Central memory CD8-positive, alpha-beta T cell (primary cell): ENCODE measurements around the gene TMEM139.
A peak's percentile ranks its signal among the peaks of the same experiment; 100 is the strongest.
"Not testable (repeated sequence)": the region's sequence is repeated elsewhere in the genome, so short reads cannot be mapped to it uniquely, and the experiment has no call there.

Experiments used
- ATAC-seq: fragments of 150-1000 bp; cut with Tn5 transposase; replicated peaks from 2 replicates; pipeline ENCODE4 v1.10.0; 2022; ENCODE audit warnings: mild to moderate bottlenecking, moderate FRiP score, moderate number of reproducible peaks; ENCODE audit not compliant: poor library complexity, severe bottlenecking; ENCODE audit errors: extremely low read depth
- DNase-seq, 2 donors: peaks; one replicate each; pipeline ENCODE4 v3.0.0; 2021; ENCODE audit warnings: low spot score in 2 of 2
- H3K27ac Mint-ChIP-seq: one replicate; pipeline ENCODE4 v1.8.0; 2022; ENCODE audit warnings: low read depth, mild to moderate bottlenecking, moderate library complexity, mixed read lengths
- H3K27me3 Mint-ChIP-seq: one replicate; pipeline ENCODE4 v1.8.0; 2022; ENCODE audit warnings: mixed read lengths
- H3K36me3 Mint-ChIP-seq: one replicate; pipeline ENCODE4 v1.8.0; 2022; ENCODE audit warnings: mild to moderate bottlenecking, moderate library complexity, mixed read lengths; ENCODE audit not compliant: insufficient read depth
- H3K4me1 Mint-ChIP-seq: one replicate; pipeline ENCODE4 v1.8.0; 2022; ENCODE audit warnings: mixed read lengths
- H3K4me3 Mint-ChIP-seq: one replicate; pipeline ENCODE4 v1.8.0; 2022; ENCODE audit warnings: mild to moderate bottlenecking, moderate library complexity, mixed read lengths
- H3K9me3 Mint-ChIP-seq: one replicate; pipeline ENCODE4 v1.8.0; 2022; ENCODE audit warnings: mixed read lengths

The TMEM139 gene

GRCh38 chr7:143263266-143264195 is 21.2 kb upstream of the TMEM139 start, which contains the start of gene GSTK1:
GSTK1 (plus strand) TSS chr7:143263441; CDS start chr7:143263514, 73 bp downstream.
- Mint-ChIP-seq H3K27ac (peak within 1 kb of the TSS; percentile 97), H3K27me3 (no peaks in the 10 kb centered on the region), H3K9me3 (no peaks in the 10 kb centered on the region), H3K36me3 (peaks cover 32% of the 10 kb centered on the region), H3K4me3 (peak within 1 kb of the TSS; percentile 98), H3K4me1 (peaks cover 52% of the 10 kb centered on the region)
- ATAC-seq = peak; percentile 93
- DNase-seq = peak; percentile 42 to 51

DNA sequence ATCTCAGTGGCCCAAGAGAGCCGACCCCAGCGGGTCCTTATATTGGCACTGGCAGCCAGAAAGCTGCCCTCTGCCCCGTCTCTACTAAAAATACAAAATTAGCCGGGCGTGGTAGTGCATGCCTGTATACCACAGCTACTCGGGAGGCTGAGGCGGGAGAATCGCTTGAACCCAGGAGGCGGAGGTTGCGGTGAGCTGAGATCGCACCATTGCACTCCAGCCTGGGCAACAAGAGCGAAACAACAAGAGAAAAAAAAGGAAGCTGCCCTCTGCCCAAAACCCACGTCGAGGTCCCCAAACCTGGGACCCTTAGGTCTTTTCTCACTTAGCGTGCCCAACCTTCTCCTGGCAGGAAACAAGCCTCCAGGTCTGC is 20.6 kb upstream of the TMEM139 start:
- H3K4me1 Mint-ChIP-seq = peaks cover 45% of the 10 kb centered on the region
- H3K9me3 Mint-ChIP-seq, H3K27me3 Mint-ChIP-seq, ATAC-seq, DNase-seq: not testable (repeated sequence)
- H3K4me3 Mint-ChIP-seq = peak overlapping the region; percentile 98
- H3K27ac Mint-ChIP-seq = peak overlapping the region; percentile 97
- H3K36me3 Mint-ChIP-seq = peaks cover 34% of the 10 kb centered on the region

DNA sequence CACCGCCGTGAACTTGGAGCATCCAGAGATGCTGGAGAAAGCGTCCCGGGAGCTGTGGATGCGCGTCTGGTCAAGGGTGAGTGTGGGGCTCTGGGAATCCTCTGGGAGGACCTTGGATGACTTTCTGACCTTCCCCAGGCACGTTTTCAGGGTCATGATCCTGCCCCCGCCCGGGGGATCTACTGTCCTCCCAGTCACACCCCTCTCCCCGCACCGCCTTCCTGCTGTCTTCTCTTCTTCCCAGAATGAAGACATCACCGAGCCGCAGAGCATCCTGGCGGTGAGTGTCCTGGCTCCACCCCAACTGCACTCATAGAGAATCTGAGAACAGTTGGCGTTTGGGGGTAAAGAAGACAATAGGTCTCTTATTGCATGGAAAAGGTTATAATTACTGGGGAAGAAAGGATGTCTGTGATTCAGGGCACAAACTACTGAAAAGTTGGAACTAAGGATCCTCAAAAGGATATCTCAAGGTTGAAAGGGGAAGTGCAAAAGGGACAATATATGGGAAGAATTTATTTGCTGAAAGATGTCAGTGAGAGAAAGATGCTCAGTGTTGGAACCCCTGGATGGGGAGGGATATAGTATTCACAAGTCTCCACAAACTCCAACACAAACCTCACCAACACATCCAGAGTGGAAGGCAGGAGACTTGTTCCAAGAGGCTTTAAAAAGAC is 19.6 kb upstream of the TMEM139 start:
- DNase-seq = no peak
- no peak for ATAC-seq
- H3K4me1 Mint-ChIP-seq = peaks cover 36% of the 10 kb centered on the region
- H3K4me3 Mint-ChIP-seq = peak overlapping the region; percentile 98
- peaks cover 37% of the 10 kb centered on the region for H3K36me3 Mint-ChIP-seq
- no peaks in the 10 kb centered on the region for H3K27me3 Mint-ChIP-seq
- no peaks in the 10 kb centered on the region for H3K9me3 Mint-ChIP-seq
- H3K27ac Mint-ChIP-seq = peak overlapping the region; percentile 97

GRCh38 chr7:143269251-143269650 is 15.5 kb upstream of the TMEM139 start:
- Mint-ChIP-seq H3K4me3 (no peak overlapping the region), H3K27ac (no peak overlapping the region)

GRCh38 chr7:143271240-143271639 is 13.5 kb upstream of the TMEM139 start:
- no peak for ATAC-seq
- H3K9me3 Mint-ChIP-seq = no peaks in the 10 kb centered on the region
- no peak for DNase-seq
- peaks cover 6% of the 10 kb centered on the region for H3K4me1 Mint-ChIP-seq
- peak overlapping the region; percentile 57 for H3K27ac Mint-ChIP-seq
- peaks cover 21% of the 10 kb centered on the region for H3K36me3 Mint-ChIP-seq
- no peaks in the 10 kb centered on the region for H3K27me3 Mint-ChIP-seq
- no peak overlapping the region for H3K4me3 Mint-ChIP-seq

More at GRCh38 chr7:143269251-143269650, 15.5 kb upstream of the TMEM139 start:
- H3K36me3 Mint-ChIP-seq = peaks cover 32% of the 10 kb centered on the region
- no peak for DNase-seq
- H3K4me1 Mint-ChIP-seq = peaks cover 20% of the 10 kb centered on the region
- H3K9me3 Mint-ChIP-seq = no peaks in the 10 kb centered on the region
- no peak for ATAC-seq
- H3K27me3 Mint-ChIP-seq = no peaks in the 10 kb centered on the region

GRCh38 chr7:143272871-143273270 is 11.9 kb upstream of the TMEM139 start:
- ATAC-seq = no peak
- peak overlapping the region; percentile 23 for H3K27ac Mint-ChIP-seq

DNA sequence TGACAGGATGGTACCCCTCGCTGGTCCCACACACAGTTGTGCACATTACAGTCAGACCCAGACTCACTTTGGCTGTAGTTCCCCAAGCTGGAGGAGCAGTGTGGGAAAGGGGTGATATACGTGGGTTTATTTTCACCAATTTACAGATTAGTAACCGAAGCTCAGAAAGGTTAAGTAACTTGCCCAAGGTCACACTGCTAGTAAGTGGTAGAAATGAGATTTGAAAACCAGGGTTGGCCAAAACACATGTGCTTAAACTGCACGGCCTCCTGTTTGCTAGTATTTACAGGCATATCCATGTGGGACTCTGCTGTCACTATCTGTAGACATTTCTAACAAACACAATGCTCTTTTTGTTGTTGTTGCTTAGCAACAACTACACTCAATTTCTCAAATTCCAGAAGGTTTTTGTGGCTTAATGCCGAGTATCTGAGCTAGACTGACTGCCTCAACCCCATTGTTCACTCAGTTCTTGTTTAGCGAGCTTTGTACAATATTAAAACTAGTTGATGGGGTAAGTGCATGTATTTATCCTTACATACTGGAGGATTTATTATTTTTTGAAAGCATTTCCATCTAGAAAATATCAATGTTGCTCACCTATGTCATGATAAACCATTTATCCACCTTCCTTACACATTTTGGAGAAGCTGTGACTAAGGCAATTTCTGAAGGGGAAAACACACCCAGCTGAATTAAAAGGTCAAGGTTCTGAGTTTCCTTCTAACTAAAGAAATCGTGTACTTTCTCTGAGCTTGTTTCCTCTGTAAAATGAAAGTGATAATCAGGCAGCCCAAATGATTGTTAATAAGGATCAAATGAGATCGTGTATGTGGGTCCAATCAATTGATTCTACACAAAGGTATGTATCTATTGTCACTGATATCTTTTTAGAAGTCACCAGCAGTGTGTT is 5.3 kb upstream of the TMEM139 start:
- H3K4me3 Mint-ChIP-seq = peak overlapping the region; percentile 58
- no peak for DNase-seq
- ATAC-seq = peak; percentile 80
- H3K36me3 Mint-ChIP-seq = no peaks in the 10 kb centered on the region
- no peaks in the 10 kb centered on the region for H3K27me3 Mint-ChIP-seq
- H3K4me1 Mint-ChIP-seq = peaks cover 29% of the 10 kb centered on the region
- H3K9me3 Mint-ChIP-seq = no peaks in the 10 kb centered on the region
- peak overlapping the region; percentile 84 for H3K27ac Mint-ChIP-seq

More at GRCh38 chr7:143272871-143273270, 11.9 kb upstream of the TMEM139 start:
- DNase-seq = no peak
- H3K4me3 Mint-ChIP-seq = no peak overlapping the region
- peaks cover 11% of the 10 kb centered on the region for H3K36me3 Mint-ChIP-seq
- H3K27me3 Mint-ChIP-seq = no peaks in the 10 kb centered on the region
- H3K9me3 Mint-ChIP-seq = no peaks in the 10 kb centered on the region
- H3K4me1 Mint-ChIP-seq = peaks cover 6% of the 10 kb centered on the region

DNA sequence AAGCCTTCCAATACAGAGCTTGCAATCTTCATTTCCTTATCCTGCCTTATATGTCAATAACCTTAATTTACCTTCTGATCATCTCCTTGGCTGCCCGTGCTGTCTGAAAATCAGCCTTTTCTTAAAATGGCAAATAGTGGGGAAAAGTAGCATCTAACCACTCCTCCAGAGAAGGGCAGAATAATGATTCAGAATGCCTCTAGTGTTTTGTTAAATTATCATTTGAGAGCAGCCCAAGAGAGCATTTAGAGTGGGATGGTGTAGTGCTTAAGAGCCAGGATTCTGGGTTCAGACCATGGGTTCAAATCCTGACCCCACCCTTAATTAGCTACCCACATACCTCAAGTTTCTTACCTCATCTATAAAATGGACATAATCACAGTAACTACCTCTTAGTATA is 4.6 kb upstream of the TMEM139 start:
- no peaks in the 10 kb centered on the region for H3K9me3 Mint-ChIP-seq
- H3K4me3 Mint-ChIP-seq = peak overlapping the region; percentile 58
- no peaks in the 10 kb centered on the region for H3K36me3 Mint-ChIP-seq
- DNase-seq = no peak
- no peak for ATAC-seq
- peak overlapping the region; percentile 84 for H3K27ac Mint-ChIP-seq
- no peaks in the 10 kb centered on the region for H3K27me3 Mint-ChIP-seq
- H3K4me1 Mint-ChIP-seq = peaks cover 29% of the 10 kb centered on the region

DNA sequence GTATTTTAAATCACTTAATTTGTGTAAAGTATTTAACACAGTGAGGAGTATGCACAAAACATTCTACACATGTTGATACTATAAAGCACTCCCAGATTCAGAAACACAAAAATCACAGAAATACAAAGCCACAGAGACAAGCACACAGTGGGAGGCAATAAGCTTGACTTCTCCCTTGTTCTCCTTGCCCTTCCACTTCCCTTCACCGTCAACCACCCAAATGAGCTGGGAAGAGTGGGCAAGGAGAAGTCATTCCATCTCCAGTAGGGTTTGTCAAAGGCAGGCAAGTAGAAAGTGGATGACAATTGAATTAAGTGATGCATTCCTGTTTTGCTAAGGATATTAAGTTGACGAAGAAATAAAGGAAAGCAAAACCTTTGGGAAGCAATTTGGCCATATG is 4.2 kb upstream of the TMEM139 start:
- peak overlapping the region; percentile 84 for H3K27ac Mint-ChIP-seq
- H3K4me3 Mint-ChIP-seq = no peak overlapping the region
- DNase-seq = no peak
- no peaks in the 10 kb centered on the region for H3K9me3 Mint-ChIP-seq
- H3K36me3 Mint-ChIP-seq = no peaks in the 10 kb centered on the region
- H3K27me3 Mint-ChIP-seq = no peaks in the 10 kb centered on the region
- ATAC-seq = no peak
- peaks cover 29% of the 10 kb centered on the region for H3K4me1 Mint-ChIP-seq

DNA sequence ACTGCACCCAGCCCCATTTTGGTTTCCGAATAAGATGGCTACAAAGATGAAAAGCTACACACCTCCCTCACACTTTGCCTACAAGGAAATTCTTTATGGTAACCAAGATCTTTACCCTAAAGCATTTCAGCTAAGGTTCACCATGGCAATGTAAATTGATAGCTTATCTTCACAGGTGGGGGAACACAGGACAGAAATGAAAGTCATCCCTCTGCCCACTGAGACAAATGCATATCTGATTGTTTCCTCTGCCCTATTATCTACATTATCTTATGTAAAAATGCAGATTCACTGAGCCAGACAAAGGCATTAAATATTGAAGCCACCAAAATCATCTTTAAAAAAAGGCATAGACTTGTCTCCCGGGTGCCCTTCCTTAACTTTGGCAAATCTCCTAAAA is 3.2 kb upstream of the TMEM139 start:
- H3K4me3 Mint-ChIP-seq = no peak overlapping the region
- H3K36me3 Mint-ChIP-seq = no peaks in the 10 kb centered on the region
- H3K9me3 Mint-ChIP-seq = no peaks in the 10 kb centered on the region
- no peak overlapping the region for H3K27ac Mint-ChIP-seq
- ATAC-seq (no peak), DNase-seq (no peak)
- peaks cover 29% of the 10 kb centered on the region for H3K4me1 Mint-ChIP-seq
- H3K27me3 Mint-ChIP-seq = no peaks in the 10 kb centered on the region

- Mint-ChIP-seq H3K27ac (no peak overlapping the region), H3K36me3 (no peaks in the 10 kb centered on the region), H3K4me1 (peaks cover 29% of the 10 kb centered on the region), H3K9me3 (no peaks in the 10 kb centered on the region), H3K4me3 (no peak overlapping the region), H3K27me3 (no peaks in the 10 kb centered on the region)
- ATAC-seq (no peak), DNase-seq (no peak)
Observed at GRCh38 chr7:143282124-143282523, 2.6 kb upstream of the TMEM139 start.

DNA sequence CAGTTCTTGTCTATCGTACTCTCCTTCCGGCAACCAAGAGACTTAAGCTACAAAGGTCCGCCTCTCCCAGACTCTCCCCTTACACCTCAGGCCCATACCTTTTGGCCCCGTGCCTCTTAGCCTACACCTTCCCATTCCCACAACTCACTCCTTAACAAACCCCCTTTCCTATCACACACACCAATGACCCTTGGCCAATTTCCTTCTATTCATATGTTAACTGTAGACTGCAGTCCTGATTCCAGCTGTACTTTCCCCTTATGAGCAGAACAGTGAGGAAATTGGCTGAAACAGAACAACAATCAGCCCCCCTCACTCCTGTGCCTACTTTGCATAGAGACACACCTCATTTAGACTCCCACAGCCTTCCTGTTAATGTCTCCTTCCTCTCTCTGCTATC is 1.4 kb upstream of the TMEM139 start:
- no peaks in the 10 kb centered on the region for H3K27me3 Mint-ChIP-seq
- DNase-seq (no peak), ATAC-seq (no peak)
- H3K4me1 Mint-ChIP-seq = peaks cover 36% of the 10 kb centered on the region
- no peak overlapping the region for H3K4me3 Mint-ChIP-seq
- no peaks in the 10 kb centered on the region for H3K9me3 Mint-ChIP-seq
- no peak overlapping the region for H3K27ac Mint-ChIP-seq
- peaks cover 7% of the 10 kb centered on the region for H3K36me3 Mint-ChIP-seq
